Posterior vena cava (tissue), 2 donors: ENCODE results near the gene PREX1. TPM values are rescaled to one million over a fixed set of nuclear protein-coding genes. Genes with fewer than 3 reads are reported as not detected.

Experiments used
- DNase-seq: peaks from one replicate; pipeline ENCODE4 v3.0.0-alpha.2; 2020; ENCODE audit warnings: low spot score
- intact Hi-C, 2 donors: fragments of 100-400 bp; cut with DNase I; formaldehyde crosslinking; loops; one replicate each; pipeline versions ENCODE4 v1.14.1 to v1.14.2; 2022 to 2023
- total RNA-seq, 2 donors: library from RNA; stranded (reverse); fragmentation: NEBNext Ultra II Directional; extraction: Animal tissue kit (Norgen Biotek cat#: 25700); gene quantifications; one replicate each; pipeline ENCODE4 v1.2.1, GENCODE V29; 2021
- donor health status: DM: yes; HTN: yes; CAD: no.
- donor health status: DM: yes; HTN: yes; CAD: no.

Gene PREX1
- total RNA-seq, 2 donors from 2014 or later: 16.9 to 22.0 TPM

DNA sequence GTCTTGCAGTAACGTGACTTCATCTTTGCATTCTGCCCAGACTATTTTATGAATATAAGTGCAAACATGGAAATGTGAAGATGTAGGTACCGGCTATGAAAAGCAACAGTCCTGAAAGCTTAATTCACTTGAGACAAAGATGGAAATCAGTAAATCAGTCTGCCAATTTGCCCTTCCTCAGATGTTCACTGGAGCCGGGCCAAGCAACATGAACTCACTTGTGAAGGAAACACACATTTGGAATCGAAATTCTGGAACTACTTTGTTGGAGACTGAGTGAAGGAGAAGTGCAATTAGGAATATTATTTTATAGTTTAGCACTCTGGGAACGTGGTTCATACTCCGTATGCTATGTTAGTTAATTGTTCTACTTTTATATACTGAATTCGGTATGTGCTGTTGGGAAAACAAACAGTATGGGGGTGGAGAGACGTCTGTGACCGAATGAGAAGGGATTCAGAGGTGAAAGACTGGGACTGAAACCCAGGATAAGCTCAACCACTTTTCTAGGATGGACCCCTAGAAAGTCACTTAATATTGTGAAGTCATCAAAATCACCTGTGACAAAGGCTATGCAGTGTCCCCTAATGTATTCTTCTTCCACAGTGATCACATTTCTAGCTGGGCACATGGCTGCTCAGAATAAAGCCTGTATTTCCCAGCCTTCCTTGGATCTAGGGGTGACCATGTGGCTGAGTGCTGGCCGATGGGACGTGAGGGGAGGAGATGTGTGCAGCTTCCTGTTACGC lies 95.5 kb downstream of the PREX1 start:
- no peak for DNase-seq
- intact Hi-C loops: no loop called here

DNA sequence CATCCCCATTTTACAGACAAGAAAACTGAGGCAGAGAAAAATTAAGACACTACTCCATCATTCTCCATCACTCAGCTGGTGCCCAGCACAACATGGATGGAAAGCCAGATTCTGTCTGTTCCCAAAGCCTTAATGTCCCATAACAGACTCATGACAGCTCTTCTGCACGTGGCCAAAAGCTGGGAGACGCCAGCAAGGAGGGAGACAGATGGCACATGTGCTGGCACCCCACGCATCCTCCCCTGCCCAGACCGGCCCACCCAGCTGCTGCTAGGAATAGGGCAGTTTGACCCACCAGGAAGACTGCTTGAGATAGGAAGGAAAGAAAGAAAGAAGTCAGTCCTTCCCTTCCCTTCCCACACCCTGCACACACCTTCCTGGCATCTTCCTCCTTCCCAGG lies 96.3 kb downstream of the PREX1 start:
- intact Hi-C loops: no loop called here
- DNase-seq: no peak

DNA sequence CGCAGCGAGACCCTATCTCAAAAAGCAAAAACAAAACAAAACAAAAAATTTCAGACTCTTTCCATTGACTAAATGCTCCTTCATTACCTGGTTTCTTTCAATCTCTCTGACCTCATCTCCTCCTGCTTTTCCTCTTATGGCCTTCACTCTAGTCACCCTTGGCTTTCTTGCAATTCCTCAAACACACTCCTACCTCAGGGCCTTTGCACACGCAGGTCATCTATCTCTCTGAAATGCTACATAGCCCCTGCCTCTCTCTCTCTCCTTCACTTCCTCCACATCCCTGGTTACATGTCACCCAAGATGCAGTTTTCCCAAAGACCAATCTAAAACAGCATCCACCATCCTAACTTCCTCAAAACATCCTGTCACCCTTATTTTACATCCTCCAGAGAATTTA lies 96.8 kb downstream of the PREX1 start:
- DNase-seq: no peak
- intact Hi-C loops: no loop called here

DNA sequence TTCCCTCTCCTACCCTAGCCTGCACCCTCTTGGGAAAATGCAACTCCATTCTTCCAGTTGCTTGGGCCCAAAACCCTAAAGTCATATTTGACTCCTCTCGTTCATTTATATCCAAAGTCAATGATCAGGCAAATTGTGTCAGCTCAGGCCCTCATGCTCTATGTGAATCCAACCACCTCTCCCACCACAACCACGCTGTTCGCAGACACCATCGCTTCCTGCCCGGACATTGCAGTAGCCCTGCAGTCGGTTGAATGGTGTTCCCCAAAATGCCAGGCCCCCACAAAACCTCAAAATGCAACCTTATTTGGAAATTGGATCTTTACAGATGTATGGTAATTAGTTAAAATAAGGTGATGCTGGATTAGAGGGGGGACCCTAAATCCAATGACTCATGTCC lies 98.3 kb downstream of the PREX1 start:
- intact Hi-C loops: no loop called here
- DNase-seq: no peak

DNA sequence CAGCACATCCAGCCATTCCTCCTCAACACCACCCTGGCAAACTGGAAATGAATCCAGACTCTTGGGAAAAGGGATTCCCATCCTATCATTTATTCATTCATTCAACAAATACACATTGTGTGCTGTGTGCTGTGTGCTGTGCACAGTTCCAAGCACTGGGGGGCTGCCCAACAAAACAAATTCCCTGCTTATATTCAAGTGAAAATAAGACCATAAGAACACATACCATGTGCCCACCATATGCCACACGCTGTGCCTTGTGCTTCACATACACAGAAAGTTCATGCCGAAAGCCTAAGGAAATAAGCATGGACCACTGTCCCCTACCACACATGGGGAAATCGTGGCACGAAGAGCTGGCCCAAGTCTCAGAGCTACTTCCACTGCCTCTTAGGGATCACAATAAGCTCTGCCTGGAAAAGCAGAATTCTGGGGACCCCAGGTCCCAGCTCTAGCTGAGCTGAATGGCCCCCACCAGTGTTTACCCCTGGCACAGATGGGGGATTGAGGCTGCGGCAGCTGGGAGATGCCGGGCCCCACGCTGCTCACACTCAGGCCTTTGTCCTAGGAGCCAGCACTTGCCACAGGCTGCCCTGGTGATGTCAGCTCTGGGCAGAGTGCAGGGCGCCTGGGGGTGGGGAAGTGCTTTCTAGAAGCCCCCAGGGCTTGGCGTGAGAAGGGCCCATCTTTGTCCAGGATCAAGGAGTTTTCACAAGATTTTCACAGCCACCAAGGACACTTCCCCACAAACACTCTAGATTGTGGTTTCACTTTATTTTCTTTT lies 99.6 kb downstream of the PREX1 start:
- no peak for DNase-seq
- intact Hi-C loops: no loop called here

DNA sequence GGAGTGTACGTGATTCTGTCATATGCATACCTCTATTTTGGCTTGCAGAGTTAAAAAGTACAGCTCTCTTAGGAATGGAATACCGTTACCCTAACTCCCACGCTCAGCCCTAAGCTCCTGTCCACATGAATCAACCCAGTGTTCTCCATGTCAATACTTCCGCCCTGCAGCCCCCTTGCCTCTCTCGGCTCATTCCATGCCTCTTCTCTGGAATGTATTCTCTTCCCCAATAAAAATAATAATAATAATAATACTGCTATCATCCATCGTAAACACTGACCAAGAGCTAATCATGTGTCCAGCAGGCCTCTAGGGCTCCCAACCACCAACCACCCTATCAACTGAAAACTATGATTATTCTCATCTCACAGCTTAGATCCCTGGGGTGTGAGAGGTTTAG lies 100.6 kb downstream of the PREX1 start:
- no peak for DNase-seq
- intact Hi-C loops: no loop called here

DNA sequence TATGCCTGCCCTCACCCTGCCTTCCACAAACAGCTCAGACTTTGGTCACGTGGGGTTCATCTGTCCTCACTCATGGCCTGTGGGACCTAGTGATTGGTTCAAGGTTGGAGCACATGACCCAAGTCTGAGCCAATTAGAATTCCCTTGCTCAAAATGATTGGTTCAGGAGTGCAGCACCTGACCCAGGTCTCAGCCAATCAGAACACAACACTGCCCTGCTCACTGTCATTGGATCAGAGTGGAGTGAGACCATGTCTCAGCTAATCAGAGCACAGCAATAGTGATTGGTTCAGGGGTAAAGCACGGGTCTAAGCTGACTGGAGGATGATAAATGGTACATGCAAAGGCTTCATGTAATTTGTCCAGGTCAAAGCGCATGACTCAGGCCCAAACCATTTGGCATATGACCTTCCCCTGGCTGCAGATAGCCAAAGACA lies 102.2 kb downstream of the PREX1 start:
- DNase-seq: no peak
- intact Hi-C loops: no loop called here

DNA sequence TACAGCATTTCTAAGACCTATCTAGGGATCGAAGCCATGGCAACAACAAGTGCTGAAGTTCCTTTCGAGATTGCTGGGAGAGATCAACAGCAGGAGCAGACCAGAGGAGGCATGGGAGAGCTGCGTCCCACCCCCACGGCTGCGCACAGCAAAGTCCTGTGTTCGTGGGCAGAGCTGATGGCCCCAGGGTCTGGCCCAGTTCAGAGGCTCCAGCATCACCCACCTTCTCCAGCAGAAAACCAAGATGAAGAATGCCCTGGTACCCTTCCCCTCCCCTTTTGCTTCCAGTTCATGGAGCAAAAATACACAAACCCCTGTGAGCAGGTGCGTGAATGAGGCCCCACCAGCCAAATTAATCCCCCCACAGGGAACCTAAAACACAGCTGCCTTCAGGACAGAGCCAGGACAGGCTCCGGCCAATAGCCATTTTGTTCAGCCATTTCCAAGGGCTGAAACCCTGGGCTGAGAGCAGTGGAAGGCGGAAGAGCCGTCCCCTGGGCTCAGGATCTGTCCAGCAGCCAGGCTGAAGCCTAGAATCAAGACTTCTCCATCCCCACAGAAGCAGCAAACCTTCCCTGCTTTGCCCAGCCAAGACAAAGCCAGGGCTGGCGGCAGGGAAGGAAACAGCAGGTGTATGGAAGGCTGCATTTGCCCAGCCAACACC lies 102.8 kb downstream of the PREX1 start:
- DNase-seq: peak; percentile 32
- intact Hi-C loops: no loop called here

DNA sequence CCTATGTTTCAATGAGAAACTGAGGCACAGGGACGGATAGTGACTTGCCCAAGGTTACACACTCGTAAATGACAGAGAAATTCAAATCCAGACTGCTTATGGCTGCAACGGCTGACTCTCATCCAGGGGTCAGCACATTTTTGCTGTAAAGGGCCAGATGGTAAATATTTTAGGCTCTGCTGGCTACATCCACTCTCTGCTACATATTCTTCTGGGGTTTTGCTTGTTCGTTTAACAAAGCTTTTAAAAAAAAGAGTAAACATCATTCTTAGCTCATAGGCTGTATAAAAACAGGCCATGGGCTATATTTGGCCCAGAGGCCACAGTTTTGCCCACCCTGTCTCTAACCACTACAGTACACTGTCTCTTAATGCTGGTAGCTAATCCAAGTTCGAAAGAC lies 103.4 kb downstream of the PREX1 start:
- intact Hi-C loops: no loop called here
- no peak for DNase-seq

DNA sequence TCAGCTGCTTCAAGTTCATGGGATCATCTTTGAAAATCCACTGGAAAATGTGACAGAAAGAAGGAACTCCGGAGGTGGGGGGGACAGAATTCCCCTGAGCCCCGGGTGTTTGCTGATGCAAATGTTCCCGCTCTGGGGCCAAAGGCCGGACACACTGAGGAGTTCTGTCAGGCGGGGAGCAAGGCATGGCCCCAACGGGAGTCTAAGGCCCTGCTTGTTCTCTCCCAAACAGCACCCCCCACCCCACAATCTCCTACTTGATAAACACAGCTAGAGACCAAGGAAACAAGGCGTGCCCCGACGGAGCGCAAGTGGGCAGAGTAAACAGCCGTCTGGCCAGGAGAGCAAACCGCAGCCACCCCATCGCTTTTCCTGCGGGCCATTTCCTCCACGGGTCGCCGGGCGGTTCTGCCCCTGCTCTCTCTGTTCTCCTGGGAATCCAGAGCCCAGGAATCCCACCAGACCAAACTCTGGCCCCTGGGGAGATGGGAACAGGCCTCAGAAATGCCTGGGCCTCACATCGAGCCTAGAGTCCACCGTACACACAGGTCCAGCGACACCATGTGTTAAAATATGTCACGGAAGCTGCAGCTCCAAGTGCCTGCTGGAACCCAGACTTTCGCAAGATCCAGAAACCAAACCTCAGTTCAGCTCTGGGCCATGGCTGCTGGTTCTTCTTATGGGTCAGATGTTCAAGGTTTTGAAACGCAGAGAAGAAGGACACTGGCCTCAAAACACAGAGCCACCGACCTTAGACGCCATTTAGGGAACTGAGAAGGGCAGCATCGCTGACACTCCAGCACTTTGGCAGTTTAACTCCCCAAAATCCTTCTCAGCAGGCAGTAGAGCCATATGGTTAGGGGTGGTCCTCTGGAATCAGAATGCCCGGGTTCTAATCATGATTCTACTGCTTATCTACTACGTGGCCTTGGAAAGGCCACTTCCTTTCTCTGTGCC lies 104.2 kb downstream of the PREX1 start:
- no peak for DNase-seq
- intact Hi-C loops: no loop called here

DNA sequence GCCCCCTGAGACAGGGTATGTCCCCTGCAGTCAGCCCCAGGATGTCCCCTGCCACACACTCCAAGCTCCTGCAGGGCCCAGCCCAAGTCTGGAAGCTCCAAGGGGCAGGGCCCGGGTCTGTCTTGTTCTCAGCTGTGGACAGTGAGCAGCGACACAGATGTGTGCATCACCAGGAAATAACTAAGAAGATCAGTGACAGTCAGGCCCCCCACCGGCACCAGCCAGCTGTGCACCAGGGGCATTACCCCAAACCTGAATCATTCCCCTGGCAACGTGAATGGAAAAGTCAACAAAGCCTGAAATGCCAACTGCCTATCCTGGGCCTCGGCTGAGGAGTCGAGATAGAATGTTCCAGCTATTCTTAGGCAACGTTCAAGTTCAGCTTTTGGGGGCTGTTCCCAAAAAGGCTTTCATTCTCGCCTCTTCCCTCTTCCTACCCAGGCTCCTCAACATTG lies 105.0 kb downstream of the PREX1 start:
- no peak for DNase-seq
- intact Hi-C loops: no loop called here

DNA sequence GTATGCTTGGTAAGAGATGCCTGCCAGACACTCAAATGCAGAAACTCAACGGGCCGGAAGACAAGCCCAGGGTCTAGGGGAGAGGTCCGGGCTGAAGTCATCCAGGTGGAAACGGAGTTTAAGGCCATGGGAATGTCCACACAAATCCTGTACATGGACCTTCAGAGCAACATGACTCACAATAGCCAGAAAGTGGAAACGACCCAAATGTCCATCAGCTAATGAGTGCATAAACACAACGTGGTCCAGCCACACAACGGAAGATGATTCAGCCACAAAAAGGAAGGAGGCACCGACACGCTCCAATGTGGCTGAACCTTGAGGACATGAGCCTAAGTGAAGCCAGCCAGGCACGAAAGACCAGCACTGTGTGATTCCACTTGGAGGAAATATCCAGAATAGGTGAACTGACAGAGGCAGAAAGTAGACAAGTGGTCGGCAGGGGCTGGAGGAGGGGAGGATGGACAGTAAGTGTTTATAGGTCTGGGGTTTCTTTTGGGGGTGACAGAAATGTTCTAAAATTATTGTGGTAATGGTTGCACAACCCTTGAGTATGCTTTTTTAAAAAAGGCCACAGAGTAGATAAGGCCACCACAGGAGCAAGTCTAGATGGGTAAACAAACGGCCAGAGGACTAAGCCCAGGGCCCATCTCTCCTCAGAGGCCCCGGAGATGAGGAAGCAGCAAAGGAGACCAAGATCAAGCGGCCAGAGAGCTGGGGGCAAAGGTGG lies 105.6 kb downstream of the PREX1 start:
- intact Hi-C loops: no loop called here
- DNase-seq: no peak

DNA sequence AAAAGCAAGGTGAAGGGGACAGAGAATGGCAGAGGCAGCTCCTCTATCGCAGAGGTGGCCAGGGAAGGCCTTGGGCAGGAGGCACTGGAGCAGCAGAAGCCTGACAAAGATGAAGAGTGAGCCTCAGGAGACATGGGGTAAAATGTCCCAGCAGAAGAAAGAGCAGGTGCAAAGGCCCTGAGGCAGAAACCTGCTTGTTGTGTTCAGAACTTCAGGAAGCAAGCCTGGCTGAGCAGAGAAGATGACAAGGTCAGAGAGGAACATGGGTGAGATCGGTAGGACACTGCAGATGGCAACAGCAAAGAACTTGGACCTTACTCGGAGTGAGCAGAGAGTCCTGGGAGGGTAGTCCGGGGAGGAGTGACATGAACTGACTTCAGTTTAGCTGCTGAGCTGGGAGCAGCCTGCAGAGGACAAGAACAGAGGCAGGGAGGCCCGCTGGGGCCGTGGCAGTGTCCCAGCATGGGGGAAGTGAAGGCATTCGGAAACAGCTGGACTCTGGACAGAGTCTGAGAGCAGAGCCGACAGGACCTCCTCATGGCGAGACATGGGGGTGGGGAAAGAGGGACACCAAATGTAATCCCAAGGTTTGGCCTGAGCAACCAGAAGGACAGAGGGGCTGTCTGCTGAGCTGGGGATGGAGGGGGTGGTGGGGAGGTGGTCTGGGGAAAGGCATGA lies 106.3 kb downstream of the PREX1 start:
- no peak for DNase-seq
- intact Hi-C loops: no loop called here

DNA sequence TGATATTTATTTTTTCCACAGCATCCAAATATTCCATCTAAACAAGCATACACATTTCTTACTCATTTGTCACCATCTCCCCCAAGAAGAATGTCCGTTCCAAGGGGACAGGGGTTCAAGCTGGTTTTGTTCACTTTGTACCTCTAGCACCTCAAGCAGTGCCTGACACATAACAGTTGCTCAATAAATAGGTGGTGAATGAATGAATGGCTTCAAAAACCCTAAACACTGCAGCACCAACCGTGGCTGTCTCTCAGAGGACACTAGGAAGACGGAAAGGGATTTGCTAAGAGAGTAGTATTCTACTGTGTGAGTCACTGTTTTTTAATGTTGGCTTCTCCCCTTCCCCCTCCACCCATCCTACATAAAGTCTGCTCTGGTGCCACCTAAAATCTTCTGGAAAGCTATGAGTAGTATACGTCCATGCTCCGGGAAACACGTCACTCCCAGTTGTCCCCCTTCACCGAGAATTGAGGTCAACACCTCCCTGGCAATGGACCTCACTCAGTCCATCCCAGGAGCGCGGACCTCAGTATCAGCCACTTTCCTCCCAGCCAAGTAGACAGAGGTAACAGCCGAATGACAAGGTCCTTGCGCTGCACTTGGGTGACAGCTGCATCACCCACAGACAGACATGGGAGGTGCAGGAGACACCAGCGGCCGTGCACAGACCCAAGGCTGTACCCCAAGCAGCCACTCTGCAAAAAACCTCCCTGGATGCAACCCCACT lies 107.4 kb downstream of the PREX1 start:
- intact Hi-C loops: no loop called here

DNA sequence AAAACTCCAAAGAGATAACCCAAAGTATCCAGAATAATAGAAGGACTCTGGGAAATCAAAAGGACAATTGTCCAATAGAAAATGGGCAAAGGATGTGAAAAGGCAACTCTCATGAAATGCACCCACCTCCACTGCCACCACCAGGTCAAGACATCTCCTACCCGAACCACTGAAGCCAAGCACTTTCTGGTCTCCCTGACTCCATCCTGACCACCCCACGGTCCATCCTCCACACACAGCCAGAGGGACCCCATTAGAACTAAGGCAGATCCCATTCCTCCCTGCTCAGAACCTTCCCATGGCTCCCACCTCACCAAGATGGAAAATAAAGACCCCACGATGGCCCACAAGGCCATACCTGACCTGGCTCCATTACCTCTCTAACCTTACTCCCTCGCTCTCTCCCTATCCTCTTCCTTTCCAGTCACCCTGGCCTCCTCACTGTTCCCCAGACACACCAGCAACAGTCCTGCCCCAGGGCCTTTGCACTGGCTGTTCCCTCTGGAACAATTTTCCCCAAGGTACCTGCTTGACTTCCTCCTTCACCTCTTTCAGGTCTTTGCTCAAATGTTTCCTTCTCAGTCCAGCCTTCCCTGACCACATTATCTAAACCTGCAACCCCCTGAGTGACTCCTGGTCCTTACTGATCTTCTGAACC lies 108.1 kb downstream of the PREX1 start:
- intact Hi-C loops: no loop called here
- DNase-seq: no peak

More for the DNA sequence above, 107.4 kb downstream of the PREX1 start:
- no peak for DNase-seq

DNA sequence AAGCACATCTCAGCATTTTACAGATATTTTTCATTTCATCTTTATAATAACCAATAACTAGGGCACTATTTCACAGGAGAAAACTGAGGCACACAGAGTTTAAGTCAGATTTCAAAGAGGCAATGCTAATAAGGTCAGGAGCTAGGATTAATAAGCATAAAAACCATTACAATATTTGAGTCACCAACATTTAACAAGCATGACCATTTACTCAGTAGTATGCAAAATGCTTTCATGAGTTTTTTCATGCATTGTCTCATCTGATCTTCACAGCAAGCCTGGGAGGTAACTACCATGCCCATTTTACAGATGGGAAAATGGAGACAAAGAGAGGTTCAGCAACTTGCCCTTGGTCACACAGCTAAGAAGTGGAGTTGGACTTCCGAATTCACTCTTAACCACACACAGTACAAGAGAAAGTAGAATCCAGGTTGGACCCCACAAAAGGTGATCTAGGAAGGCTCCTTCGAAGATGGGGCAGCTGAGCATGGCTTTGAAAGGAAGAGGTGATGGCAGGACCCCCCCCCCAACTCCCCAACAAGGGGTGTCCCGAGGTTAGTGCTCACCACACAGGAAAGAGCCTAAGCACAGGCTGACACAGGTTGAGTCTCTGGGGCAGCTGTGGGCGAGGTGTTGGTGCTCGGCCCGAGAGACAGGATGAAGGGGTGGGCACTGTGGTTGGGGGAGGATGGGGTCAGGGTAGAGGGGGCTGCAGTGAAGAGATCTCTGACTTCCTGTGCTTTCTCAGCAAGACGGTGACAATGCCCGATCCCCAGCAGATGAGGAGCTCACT lies 108.8 kb downstream of the PREX1 start:
- DNase-seq: no peak
- intact Hi-C loops: no loop called here
